SU-DHL-6 (cell line): ENCODE data around the gene GABRD.

Experiments used
- CTCF ChIP-seq: fragments of 200-600 bp; sonication (generic); IDR thresholded peaks from one replicate; pipeline ENCODE4 v1.5.1; 2017; ENCODE audit warnings: antibody characterized with exemption, mild to moderate bottlenecking, low read length, moderate library complexity; ENCODE audit not compliant: insufficient read depth, poor library complexity, severe bottlenecking
- EZH2phosphoT487 ChIP-seq: fragments of 200-600 bp; sonication (generic), shearing (Covaris generic); conservative IDR thresholded peaks from 2 replicates; pipeline ENCODE4 v1.6.1; 2018; ENCODE audit warnings: mild to moderate bottlenecking, antibody characterized with exemption, low read length, moderate library complexity, mixed read lengths

- TF ChIP-seq CTCF (no peak), EZH2phosphoT487 (no peak)
Observed at GRCh38 chr1:1969505-1969900, 49.6 kb upstream of the GABRD start.
